GM19351 (cell line): Measurements from ENCODE around the gene TMEM218.
"Not testable (repeated sequence)": the region's sequence is repeated elsewhere in the genome, so short reads cannot be mapped to it uniquely, and the experiment has no call there.

ENCODE experiments used
- ATAC-seq: cut with Tn5 transposase; IDR thresholded peaks from one replicate; pipeline ENCODE4 v1.9.1; 2021; ENCODE audit warnings: mild to moderate bottlenecking, moderate library complexity; ENCODE audit not compliant: unreplicated experiment

TMEM218 gene

DNA sequence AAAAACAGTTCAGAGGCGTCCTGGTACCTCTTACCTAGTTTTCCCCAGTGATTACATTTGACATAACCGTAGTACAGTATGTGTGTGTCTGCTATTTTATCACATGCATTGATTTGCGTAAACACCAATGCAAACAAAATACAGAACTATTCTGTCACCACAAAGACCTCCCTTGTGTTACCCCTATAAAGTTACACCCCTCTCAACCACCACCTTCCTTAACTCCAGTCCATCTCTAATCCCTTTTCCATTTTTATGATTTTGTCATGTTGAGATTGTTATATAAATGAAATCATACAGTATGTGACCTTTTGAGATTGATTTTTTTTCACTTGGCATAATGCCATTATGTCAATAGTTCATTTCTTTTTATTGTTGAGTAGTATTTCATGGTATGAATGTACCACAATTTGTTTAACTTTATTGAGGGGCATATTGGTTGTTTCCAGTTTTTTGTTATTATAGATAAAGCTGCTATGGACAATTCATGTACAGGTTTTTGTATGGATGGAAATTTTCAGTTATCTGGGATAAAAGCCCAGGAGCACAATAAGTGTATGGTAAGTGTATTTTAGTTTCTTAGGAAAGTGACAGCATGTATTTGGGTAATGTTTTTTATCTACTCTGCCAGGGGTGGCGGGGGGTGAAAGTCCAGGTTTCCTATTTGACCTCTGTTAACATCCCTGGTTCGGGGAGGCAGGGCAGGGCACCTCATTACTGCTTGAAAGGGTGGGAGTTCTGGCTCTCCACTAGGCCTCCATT is 54.3 kb downstream of the TMEM218 start:
- no peak for ATAC-seq

GRCh38 chr11:125056111-125056510 is 55.3 kb downstream of the TMEM218 start:
- not testable (repeated sequence) for ATAC-seq

GRCh38 chr11:125055107-125055715 is 56.2 kb downstream of the TMEM218 start:
- ATAC-seq: no peak

DNA sequence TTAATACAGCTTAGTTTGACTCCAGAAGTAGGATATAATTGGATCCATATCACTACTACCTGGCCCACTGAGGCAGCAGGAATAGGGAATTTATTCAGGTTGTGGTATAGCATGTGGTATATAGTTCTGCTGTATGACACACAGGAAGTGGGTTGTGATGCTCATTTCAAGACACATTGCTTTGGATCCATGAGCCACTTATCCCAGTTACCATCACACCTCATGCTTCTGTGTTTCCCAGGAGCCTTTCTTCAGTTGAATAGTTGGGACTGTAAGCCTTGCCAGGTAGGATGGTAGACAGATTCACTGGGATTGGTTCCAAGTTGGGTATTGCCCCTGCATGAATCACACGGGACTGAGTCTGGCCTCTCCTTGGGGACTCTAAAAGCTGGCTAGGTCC is 58.3 kb downstream of the TMEM218 start:
- ATAC-seq: no peak

DNA sequence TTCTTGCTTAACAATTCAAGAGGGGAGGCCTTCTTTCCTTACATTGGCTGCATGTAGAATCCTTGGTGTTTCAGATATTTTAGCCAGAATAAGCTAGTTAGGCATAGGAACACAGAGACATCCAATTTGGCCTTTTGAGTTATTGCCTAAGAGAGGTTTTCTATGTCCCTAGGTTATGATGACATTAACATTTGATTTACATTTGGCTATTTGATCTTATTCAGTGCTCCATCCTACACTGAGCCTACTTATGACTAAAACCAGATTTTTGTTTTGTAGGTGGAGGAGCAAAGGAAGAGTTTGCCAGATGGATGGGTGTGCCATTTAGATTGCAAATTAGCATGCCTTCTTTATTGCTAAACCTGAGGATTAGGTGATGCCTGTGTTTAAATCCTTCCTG is 59.4 kb downstream of the TMEM218 start:
- no peak for ATAC-seq

DNA sequence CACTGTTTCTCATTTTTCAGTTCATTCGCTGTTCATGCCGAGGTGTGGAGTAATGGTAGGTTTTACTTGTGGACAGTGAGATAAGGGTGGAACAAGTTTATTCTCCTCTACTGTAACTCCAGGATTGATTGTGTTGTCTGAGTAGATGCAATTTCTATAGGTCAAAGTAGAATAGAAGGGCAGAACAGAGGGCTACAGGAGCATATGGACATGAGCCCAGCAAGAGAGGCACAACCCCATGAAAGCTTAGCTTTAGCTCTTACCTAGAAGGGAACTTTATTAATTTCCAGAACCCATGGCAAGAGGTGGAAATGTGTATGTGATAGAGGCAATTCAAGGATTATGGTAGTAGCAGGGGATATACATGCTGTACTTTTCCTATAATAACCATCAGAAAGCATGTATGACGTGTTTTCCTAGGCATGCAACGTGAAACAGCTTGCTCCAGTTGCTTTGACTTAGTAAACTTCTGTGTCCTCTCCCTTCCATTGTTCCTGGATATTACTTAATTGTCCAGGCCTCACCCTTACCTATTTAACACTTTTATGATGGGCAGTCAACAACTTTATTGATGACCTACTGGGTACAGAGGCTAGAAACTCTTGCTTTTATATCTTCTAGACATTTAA is 62.1 kb downstream of the TMEM218 start:
- ATAC-seq: no peak
